Naive thymus-derived CD4-positive, alpha-beta T cell (primary cell): Measurements from ENCODE around the gene SHQ1. TPM values are rescaled to one million over a fixed set of nuclear protein-coding genes. Genes with fewer than 3 reads are reported as not detected.

Source experiments
- ATAC-seq: fragments of 150-1000 bp; cut with Tn5 transposase; 2 replicates; pipeline ENCODE4 v1.10.0; 2021; ENCODE audit warnings: mild to moderate bottlenecking, moderate library complexity
- CTCF ChIA-PET: fragments of 350-600 bp; sonication (Branson Sonifier 250); formaldehyde crosslinking; loops from one replicate; lab custom pipeline; 2021; ENCODE audit warnings: antibody characterized with exemption; lab: Charles Lee
- POLR2A ChIA-PET: fragments of 350-600 bp; sonication (Branson Sonifier 250); formaldehyde crosslinking; loops from one replicate; lab custom pipeline; 2021; ENCODE audit warnings: antibody characterized with exemption, inconsistent platforms; lab: Charles Lee
- DNase-seq, 9 donors: peaks; one replicate each; pipeline versions ENCODE4 v3.0.0 to v3.0.0-alpha.2; 2020 to 2022; ENCODE audit warnings: mixed read lengths in 1 of 9
- H3K27ac ChIP-seq: one replicate; pipeline ENCODE4 v1.7.0; 2013; ENCODE audit warnings: mild to moderate bottlenecking, low read depth, low read length, moderate library complexity
- H3K27me3 ChIP-seq, 2 donors: one replicate each; pipeline ENCODE4 v1.7.0; 2013; ENCODE audit warnings: low read length in 2 of 2, mild to moderate bottlenecking in 2 of 2, moderate library complexity in 2 of 2; ENCODE audit not compliant: control insufficient read depth in 2 of 2, insufficient read depth in 2 of 2
- H3K36me3 ChIP-seq, 3 experiments: 1 replicate in 2 of 3; 2 replicates in 1 of 3; pipeline ENCODE4 v1.7.0; 2013; ENCODE audit warnings: low read length in 3 of 3, mild to moderate bottlenecking in 3 of 3, moderate library complexity in 1 of 3; ENCODE audit not compliant: insufficient read depth in 3 of 3, control insufficient read depth in 2 of 3
- H3K4me1 ChIP-seq, 2 donors: one replicate each; pipeline ENCODE4 v1.7.0; 2013; ENCODE audit warnings: low read length in 2 of 2, mild to moderate bottlenecking in 2 of 2, moderate library complexity in 1 of 2; ENCODE audit not compliant: control insufficient read depth in 2 of 2, insufficient read depth in 2 of 2
- H3K4me3 ChIP-seq: 2 replicates; pipeline ENCODE4 v1.7.0; 2013; ENCODE audit warnings: mild to moderate bottlenecking, low read length
- H3K9me3 ChIP-seq, 3 experiments: 1 replicate in 2 of 3; 2 replicates in 1 of 3; pipeline ENCODE4 v1.7.0; 2013; ENCODE audit warnings: low read length in 3 of 3; ENCODE audit not compliant: control insufficient read depth in 2 of 3
- H3K27ac Mint-ChIP-seq, 9 donors: one replicate each; pipeline ENCODE4 v1.8.0; 2020 to 2022; ENCODE audit warnings: mixed read lengths in 9 of 9, mild to moderate bottlenecking in 8 of 9, moderate library complexity in 5 of 9, inconsistent platforms in 2 of 9
- H3K27me3 Mint-ChIP-seq, 5 donors: one replicate each; pipeline ENCODE4 v1.8.0; 2021 to 2022; ENCODE audit warnings: mixed read lengths in 5 of 5, mild to moderate bottlenecking in 1 of 5
- H3K36me3 Mint-ChIP-seq, 5 donors: one replicate each; pipeline ENCODE4 v1.8.0; 2020 to 2022; ENCODE audit warnings: mixed read lengths in 5 of 5, mild to moderate bottlenecking in 3 of 5, inconsistent platforms in 1 of 5
- H3K4me1 Mint-ChIP-seq, 7 donors: one replicate each; pipeline ENCODE4 v1.8.0; 2020 to 2022; ENCODE audit warnings: mixed read lengths in 7 of 7, mild to moderate bottlenecking in 3 of 7, inconsistent platforms in 1 of 7
- H3K4me3 Mint-ChIP-seq, 10 donors: one replicate each; pipeline ENCODE4 v1.8.0; 2020 to 2022; ENCODE audit warnings: mild to moderate bottlenecking in 10 of 10, mixed read lengths in 10 of 10, moderate library complexity in 6 of 10, inconsistent platforms in 2 of 10
- H3K9me3 Mint-ChIP-seq, 11 donors: one replicate each; pipeline ENCODE4 v1.8.0; 2020 to 2022; ENCODE audit warnings: mixed read lengths in 11 of 11, mild to moderate bottlenecking in 4 of 11, inconsistent platforms in 1 of 11, moderate library complexity in 1 of 11
- intact Hi-C, 2 donors: fragments of 100-400 bp; cut with micrococcal nuclease; formaldehyde crosslinking; loops; one replicate each; pipeline ENCODE4 v1.15.1; 2023
- polyA plus RNA-seq, 2 donors: library from polyadenylated mRNA; unstranded; fragments of 300-500 nt; fragmentation: Illumina TruSeq; gene quantifications; one replicate each; pipeline ENCODE4 v1.2.3, GENCODE V29; 2021
- total RNA-seq, 6 experiments: library from RNA in 5 of 6; stranded (reverse) in 5 of 6; gene quantifications; 1 replicate in 5 of 6; 2 replicates in 1 of 6; pipeline ENCODE4 v1.2.3 and lab custom pipeline; 2021 to 2026

SHQ1 gene
- total and polyA plus RNA-seq, 7 experiments from 2014 or later = 14.1 to 34.3 (median 24.5) TPM

DNA sequence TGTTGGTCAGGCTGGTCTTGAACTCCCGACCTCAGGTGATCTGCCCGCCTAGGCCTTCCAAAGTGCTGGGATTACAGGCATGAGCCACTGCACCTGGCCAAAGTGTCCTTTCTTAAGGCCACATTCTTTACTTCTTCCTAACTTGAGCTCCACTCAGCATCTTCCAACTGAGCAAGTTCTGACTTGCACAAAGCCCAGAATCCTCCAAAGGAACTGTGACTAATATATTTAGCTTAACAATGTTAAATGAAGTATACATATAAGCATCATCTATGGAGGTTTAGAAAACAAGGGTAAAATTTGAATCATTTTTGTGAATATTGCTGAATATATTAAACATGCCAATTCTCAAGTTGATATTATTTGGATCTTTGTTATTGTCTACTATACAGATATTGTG, 93.7 kb downstream of the SHQ1 start:
- no peaks in the 10 kb centered on the region for H3K9me3 ChIP-seq
- intact Hi-C loops = loop anchor here (10.0 kb wide), 2 partner anchors 310 to 410 kb away; partner anchors contain the start of gene RYBP (in 1 of the 2)
- peaks cover 17 to 46% of the 10 kb centered on the region in 2 donors for H3K4me1 ChIP-seq
- peaks cover 0 to 5% (median 0%) of the 10 kb centered on the region in 11 donors for H3K9me3 Mint-ChIP-seq
- POLR2A ChIA-PET = interaction anchor here (0.6 to 12.8 kb wide), 7 partner anchors 11 to 1722 kb away, joined by 3 to 226 read pairs (median 4); no protein-coding TSS in a partner anchor
- H3K27me3 Mint-ChIP-seq = no peaks in the 10 kb centered on the region
- H3K27me3 ChIP-seq = no peaks in the 10 kb centered on the region
- peak overlapping the region; percentile 44 for H3K27ac ChIP-seq
- H3K36me3 ChIP-seq = no peaks in the 10 kb centered on the region
- CTCF ChIA-PET = interaction anchor here (1.2 to 2.5 kb wide), 5 partner anchors 16 to 68 kb away, joined by 6 to 10 read pairs (median 7); no protein-coding TSS in a partner anchor
- peak overlapping the region in 5 of 10 donors; percentile 45 to 84 (median 62) for H3K4me3 Mint-ChIP-seq
- H3K36me3 Mint-ChIP-seq = peaks cover 0 to 29% (median 23%) of the 10 kb centered on the region in 5 donors
- peaks cover 23 to 83% (median 70%) of the 10 kb centered on the region in 7 donors for H3K4me1 Mint-ChIP-seq
- ATAC-seq = no peak
- H3K27ac Mint-ChIP-seq = peak overlapping the region in 8 of 9 donors; percentile 86 to 99 (median 98)
- no peak for DNase-seq
- H3K4me3 ChIP-seq = no peak overlapping the region

DNA sequence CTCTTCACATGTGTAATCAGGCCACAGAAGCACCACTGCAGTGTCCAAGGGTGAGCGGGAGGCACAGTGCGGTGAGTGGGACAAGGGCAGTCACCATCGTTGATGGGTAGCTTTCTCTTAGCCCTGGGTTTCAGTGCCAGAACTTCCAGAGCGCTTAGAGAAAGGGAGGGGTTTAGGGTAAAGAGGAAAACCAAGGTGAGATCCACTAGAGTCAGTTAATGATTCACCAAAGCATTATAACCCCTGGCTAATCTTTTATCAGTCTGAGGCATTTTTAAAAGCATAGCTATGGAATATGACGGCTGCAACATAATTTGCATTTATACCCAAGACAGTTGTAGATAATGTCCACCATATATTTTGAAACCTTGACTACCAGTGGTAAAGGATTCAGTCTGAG, 94.8 kb downstream of the SHQ1 start:
- ChIA-PET CTCF (interaction anchor here (0.7 to 1.3 kb wide), 2 partner anchors 15 to 76 kb away, joined by 4 to 6 read pairs; no protein-coding TSS in a partner anchor), POLR2A (interaction anchor here (12.8 kb wide), 1 partner anchor 12 kb away, joined by 226 read pairs; no protein-coding TSS in a partner anchor)
- Mint-ChIP-seq H3K4me3 (no peak overlapping the region), H3K36me3 (peaks cover 0 to 31% (median 22%) of the 10 kb centered on the region in 5 donors), H3K9me3 (peaks cover 0 to 5% (median 0%) of the 10 kb centered on the region in 11 donors), H3K27ac (peak overlapping the region in 7 of 9 donors; percentile 36 to 99 (median 92)), H3K4me1 (peaks cover 30 to 86% (median 74%) of the 10 kb centered on the region in 7 donors), H3K27me3 (no peaks in the 10 kb centered on the region)
- Histone ChIP-seq H3K27me3 (no peaks in the 10 kb centered on the region), H3K27ac (no peak overlapping the region), H3K36me3 (no peaks in the 10 kb centered on the region), H3K4me1 (peaks cover 17 to 56% of the 10 kb centered on the region in 2 donors), H3K4me3 (no peak overlapping the region), H3K9me3 (no peaks in the 10 kb centered on the region)
- ATAC-seq (no peak), DNase-seq (no peak)
- intact Hi-C loops = loop anchor here (10.0 kb wide), 2 partner anchors 309 to 409 kb away; partner anchors contain the start of gene RYBP (in 1 of the 2)

DNA sequence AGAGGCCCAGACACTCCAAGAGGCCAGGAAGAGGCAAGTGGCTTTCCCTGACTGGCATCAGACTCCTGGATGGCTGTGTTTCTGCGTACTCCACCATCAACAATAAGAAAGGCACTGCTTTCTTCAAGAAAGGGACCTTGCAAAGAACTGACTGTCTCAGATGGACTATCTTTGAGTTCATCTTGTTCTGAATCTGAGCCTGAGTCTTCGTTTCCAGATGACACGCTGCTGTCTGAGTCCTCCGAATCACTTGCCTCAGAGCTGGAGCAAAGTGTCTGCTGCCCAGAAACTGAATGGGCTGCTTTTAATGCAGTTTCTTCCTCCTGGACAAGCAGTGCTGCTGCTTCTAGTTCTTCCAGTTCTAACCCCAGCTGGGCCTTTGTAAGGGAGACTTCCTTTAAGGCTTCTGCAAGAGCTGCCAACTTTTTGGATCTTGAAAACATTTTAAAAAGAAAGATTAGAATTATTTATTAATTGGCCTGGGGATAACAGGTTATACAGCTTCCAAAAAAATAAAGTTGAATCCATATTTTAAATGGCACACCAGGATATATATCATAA, 97.8 kb downstream of the SHQ1 start:
- H3K27ac Mint-ChIP-seq = peak overlapping the region in 8 of 9 donors; percentile 44 to 97 (median 82)
- intact Hi-C loops = loop anchor here (10.0 kb wide), 2 partner anchors 306 to 406 kb away; partner anchors contain the start of gene RYBP (in 1 of the 2)
- ATAC-seq = no peak

DNA sequence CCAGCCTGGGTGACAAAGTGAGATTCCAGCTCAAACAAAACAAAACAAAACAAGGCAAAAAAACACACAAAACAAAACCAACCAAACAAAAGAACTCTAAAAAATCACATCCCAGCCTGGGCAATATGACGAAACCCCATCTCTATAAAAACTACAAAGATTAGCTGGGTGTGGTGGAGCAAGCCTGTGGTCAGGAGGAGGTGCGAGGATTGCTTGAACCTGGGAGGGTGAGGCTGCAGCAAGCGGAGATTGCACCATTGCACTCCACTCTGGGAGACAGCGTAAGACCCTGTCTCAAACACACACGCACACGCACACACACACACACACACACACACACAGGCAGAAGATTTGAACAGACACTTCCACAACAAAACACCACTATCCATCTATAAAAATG, 99.6 kb downstream of the SHQ1 start:
- intact Hi-C loops = loop anchor here in 1 of 2 donors (1.0 kb wide), 2 partner anchors 8 to 9 kb away; no protein-coding TSS in a partner anchor
- peak in 6 of 9 donors; percentile 16 to 55 (median 34) for DNase-seq
- no peaks in the 10 kb centered on the region for H3K36me3 ChIP-seq
- CTCF ChIA-PET = interaction anchor here (0.7 kb wide), 1 partner anchor 9 kb away, joined by 4 read pairs; no protein-coding TSS in a partner anchor
- no peaks in the 10 kb centered on the region for H3K27me3 Mint-ChIP-seq
- H3K9me3 ChIP-seq = no peaks in the 10 kb centered on the region
- H3K36me3 Mint-ChIP-seq = peaks cover 1 to 33% (median 26%) of the 10 kb centered on the region in 5 donors
- H3K4me3 Mint-ChIP-seq = peak overlapping the region; percentile 3 to 82 (median 64)
- H3K27me3 ChIP-seq = no peaks in the 10 kb centered on the region
- no peak overlapping the region for H3K4me3 ChIP-seq
- peaks cover 0 to 34% of the 10 kb centered on the region in 2 donors for H3K4me1 ChIP-seq
- peaks cover 10 to 63% (median 54%) of the 10 kb centered on the region in 7 donors for H3K4me1 Mint-ChIP-seq
- POLR2A ChIA-PET = interaction anchor here (0.6 to 12.8 kb wide), 2 partner anchors 7 to 10 kb away, joined by 8 to 226 read pairs; no protein-coding TSS in a partner anchor
- H3K27ac ChIP-seq = no peak overlapping the region
- peaks cover 0 to 5% (median 0%) of the 10 kb centered on the region in 11 donors for H3K9me3 Mint-ChIP-seq
- peak; percentile 41 for ATAC-seq
- H3K27ac Mint-ChIP-seq = peak overlapping the region; percentile 14 to 97 (median 85)

More for the DNA sequence above, 97.8 kb downstream of the SHQ1 start:
- peaks cover 18 to 77% (median 70%) of the 10 kb centered on the region in 7 donors for H3K4me1 Mint-ChIP-seq
- Histone ChIP-seq H3K9me3 (no peaks in the 10 kb centered on the region), H3K36me3 (no peaks in the 10 kb centered on the region), H3K27ac (peak overlapping the region; percentile 17), H3K4me1 (peaks cover 0 to 44% of the 10 kb centered on the region in 2 donors), H3K27me3 (no peaks in the 10 kb centered on the region), H3K4me3 (no peak overlapping the region)
- CTCF ChIA-PET = interaction anchor here (1.2 kb wide), 1 partner anchor 12 kb away, joined by 6 read pairs; no protein-coding TSS in a partner anchor
- H3K9me3 Mint-ChIP-seq = peaks cover 0 to 5% (median 0%) of the 10 kb centered on the region in 11 donors
- H3K36me3 Mint-ChIP-seq = peaks cover 0 to 33% (median 28%) of the 10 kb centered on the region in 5 donors
- no peak for DNase-seq
- no peaks in the 10 kb centered on the region for H3K27me3 Mint-ChIP-seq
- POLR2A ChIA-PET = interaction anchor here (0.9 to 12.8 kb wide), 2 partner anchors 9 to 62 kb away, joined by 3 to 226 read pairs; no protein-coding TSS in a partner anchor
- H3K4me3 Mint-ChIP-seq = peak overlapping the region in 6 of 10 donors; percentile 3 to 80 (median 40)

DNA sequence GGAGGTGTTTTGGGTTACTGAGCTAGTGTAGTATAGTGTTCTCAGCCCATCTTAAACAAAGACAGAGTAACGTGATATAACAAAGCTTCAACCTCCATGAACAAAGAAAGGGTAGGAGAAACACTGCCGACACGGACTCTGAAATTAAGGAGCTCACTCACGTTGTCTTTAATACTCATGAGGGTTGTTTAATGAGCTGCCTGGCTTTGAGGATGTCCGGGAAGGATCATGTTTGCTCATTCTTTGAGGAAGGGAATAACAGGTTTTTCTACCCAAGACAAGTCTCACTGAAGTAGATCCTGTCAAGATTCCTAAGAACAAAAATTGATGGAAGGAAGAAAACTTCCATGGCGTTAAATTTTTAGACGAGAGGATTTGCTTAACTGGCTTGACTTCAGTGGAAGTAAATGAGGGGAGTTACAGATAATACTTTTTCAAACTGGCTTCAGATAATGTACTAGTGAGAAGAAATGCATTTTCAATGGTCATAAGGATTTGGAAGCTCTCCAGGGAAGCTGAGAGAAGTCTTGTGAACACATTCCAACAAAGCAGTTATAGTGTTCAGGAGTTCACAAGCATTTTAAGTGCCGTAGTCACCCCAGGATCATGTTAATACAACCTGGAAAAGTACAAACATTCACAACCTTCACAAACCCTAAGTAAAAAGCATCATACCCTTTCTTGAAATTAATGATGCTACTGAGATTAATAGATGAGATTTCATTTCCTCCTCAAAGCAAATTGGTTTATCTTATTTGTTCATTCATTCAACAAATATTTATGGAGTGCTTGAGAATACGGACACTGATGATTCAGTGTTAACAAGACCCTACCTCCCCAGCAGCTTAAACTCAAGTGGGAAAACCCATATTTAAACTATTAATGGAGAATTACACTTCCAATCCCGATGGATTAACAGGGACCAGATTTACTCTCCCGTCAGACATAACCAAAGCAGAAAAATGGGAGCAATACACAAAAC, 101.5 kb downstream of the SHQ1 start:
- Histone ChIP-seq H3K9me3 (no peaks in the 10 kb centered on the region), H3K36me3 (no peaks in the 10 kb centered on the region), H3K27me3 (no peaks in the 10 kb centered on the region), H3K27ac (no peak overlapping the region), H3K4me3 (no peak overlapping the region), H3K4me1 (peaks cover 0 to 34% of the 10 kb centered on the region in 2 donors)
- Mint-ChIP-seq H3K4me1 (peaks cover 10 to 60% (median 47%) of the 10 kb centered on the region in 7 donors), H3K4me3 (peak overlapping the region in 4 of 10 donors; percentile 27 to 80 (median 70)), H3K27ac (peak overlapping the region in 7 of 9 donors; percentile 45 to 87 (median 80)), H3K27me3 (no peaks in the 10 kb centered on the region), H3K36me3 (peaks cover 0 to 23% (median 18%) of the 10 kb centered on the region in 5 donors), H3K9me3 (peaks cover 0 to 4% (median 0%) of the 10 kb centered on the region in 11 donors)
- POLR2A ChIA-PET = interaction anchor here (1.6 to 12.8 kb wide), 3 partner anchors 5 to 9 kb away, joined by 4 to 226 read pairs (median 226); no protein-coding TSS in a partner anchor
- CTCF ChIA-PET = interaction anchor here (1.0 kb wide), 1 partner anchor 74 kb away, joined by 3 read pairs; no protein-coding TSS in a partner anchor
- DNase-seq (no peak), ATAC-seq (no peak)
- intact Hi-C loops = no loop called here
